ENCODE data around the gene LRG1.

DNA sequence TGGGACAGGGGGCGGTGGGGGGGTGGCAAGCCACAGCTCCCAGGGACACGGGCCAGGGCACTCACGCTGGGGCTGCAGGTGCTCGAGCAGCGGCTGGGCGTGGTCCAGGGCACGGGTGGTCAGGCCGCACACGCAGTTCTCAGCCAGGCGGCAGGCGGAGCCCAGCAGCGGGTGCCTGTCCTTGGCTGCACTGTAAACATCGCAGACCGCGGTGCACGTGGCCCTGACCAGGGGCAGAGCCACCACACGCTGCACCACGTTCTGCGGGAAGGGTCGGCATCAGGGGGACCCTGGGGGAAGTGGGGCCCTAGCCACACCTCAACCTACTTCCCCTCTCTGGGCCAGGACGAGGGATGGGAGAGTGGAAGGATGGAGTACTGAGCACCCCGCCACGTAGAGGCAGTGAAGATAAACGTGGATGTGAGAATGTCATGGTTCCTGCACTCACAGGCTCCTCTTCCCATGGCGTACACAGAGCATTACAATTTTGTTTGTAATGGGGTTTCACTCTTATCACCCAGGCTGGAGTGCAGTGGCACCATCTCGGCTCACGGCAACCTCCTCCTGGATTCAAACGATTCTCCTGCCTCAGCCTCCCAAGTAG lies 8.2 kb downstream of the LRG1 start:
- TF ChIP-seq CREB5 (CRISPR knock-in tag; IDR thresholded peaks at IDR 0.05; ENCODE audit: low read depth), result no peak
- TF ChIP-seq ZNF8 (CRISPR knock-in tag; IDR thresholded peaks at IDR 0.05), result no peak
- TF ChIP-seq ZFP30 (CRISPR knock-in tag; IDR thresholded peaks at IDR 0.05), result no peak
- no peak for TF ChIP-seq ZNF70 (CRISPR knock-in tag; IDR thresholded peaks at IDR 0.05)
- TF ChIP-seq GLIS3 (CRISPR knock-in tag; IDR thresholded peaks at IDR 0.05), result no peak
- no peak for TF ChIP-seq OSR1 (CRISPR knock-in tag; IDR thresholded peaks at IDR 0.05)
- TF ChIP-seq, protein P1, sequence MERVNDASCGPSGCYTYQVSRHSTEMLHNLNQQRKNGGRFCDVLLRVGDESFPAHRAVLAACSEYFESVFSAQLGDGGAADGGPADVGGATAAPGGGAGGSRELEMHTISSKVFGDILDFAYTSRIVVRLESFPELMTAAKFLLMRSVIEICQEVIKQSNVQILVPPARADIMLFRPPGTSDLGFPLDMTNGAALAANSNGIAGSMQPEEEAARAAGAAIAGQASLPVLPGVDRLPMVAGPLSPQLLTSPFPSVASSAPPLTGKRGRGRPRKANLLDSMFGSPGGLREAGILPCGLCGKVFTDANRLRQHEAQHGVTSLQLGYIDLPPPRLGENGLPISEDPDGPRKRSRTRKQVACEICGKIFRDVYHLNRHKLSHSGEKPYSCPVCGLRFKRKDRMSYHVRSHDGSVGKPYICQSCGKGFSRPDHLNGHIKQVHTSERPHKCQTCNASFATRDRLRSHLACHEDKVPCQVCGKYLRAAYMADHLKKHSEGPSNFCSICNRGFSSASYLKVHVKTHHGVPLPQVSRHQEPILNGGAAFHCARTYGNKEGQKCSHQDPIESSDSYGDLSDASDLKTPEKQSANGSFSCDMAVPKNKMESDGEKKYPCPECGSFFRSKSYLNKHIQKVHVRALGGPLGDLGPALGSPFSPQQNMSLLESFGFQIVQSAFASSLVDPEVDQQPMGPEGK (CRISPR knock-in tag; IDR thresholded peaks at IDR 0.05; ENCODE audit: borderline replicate concordance), result no peak
- no peak for TF ChIP-seq ZNF565 (CRISPR knock-in tag; conservative IDR thresholded peaks at IDR 0.05; ENCODE audit: low read depth)
- TF ChIP-seq ZC3H10 (CRISPR knock-in tag; IDR thresholded peaks at IDR 0.05), result no peak
- no peak for TF ChIP-seq ZFP3 (CRISPR knock-in tag; IDR thresholded peaks at IDR 0.05)
- no peak for TF ChIP-seq TOX (CRISPR knock-in tag; IDR thresholded peaks at IDR 0.05; ENCODE audit: borderline replicate concordance)
